K562 (cell line): ENCODE results near the gene ACBD6.

Source experiments
- KDM1A ChIP-seq, 2 experiments: fragments of 450-650 bp; IDR thresholded peaks; 2 replicates each; pipeline ENCODE4 v1.6.1; 2016; ENCODE audit warnings: mild to moderate bottlenecking in 2 of 2
- RAD21 ChIP-seq, 2 experiments: fragments of 250-450 bp in 1 of 2; fragments of 450-650 bp in 1 of 2; sonication (Bioruptor Pico) in 1 of 2; formaldehyde crosslinking in 1 of 2; IDR thresholded peaks in 1 of 2; conservative IDR thresholded peaks in 1 of 2; 2 replicates each; pipeline versions ENCODE4 v1.4.0 to v1.8.0; 2020 to 2022; ENCODE audit warnings: mild to moderate bottlenecking in 2 of 2, moderate library complexity in 1 of 2
- TF ChIP-seq, protein P1 (sequence below): sonication (generic); formaldehyde crosslinking; IDR thresholded peaks from 2 replicates; pipeline ENCODE4 v1.4.0; 2020; ENCODE audit warnings: mild to moderate bottlenecking, missing genetic modification reagents

DNA sequence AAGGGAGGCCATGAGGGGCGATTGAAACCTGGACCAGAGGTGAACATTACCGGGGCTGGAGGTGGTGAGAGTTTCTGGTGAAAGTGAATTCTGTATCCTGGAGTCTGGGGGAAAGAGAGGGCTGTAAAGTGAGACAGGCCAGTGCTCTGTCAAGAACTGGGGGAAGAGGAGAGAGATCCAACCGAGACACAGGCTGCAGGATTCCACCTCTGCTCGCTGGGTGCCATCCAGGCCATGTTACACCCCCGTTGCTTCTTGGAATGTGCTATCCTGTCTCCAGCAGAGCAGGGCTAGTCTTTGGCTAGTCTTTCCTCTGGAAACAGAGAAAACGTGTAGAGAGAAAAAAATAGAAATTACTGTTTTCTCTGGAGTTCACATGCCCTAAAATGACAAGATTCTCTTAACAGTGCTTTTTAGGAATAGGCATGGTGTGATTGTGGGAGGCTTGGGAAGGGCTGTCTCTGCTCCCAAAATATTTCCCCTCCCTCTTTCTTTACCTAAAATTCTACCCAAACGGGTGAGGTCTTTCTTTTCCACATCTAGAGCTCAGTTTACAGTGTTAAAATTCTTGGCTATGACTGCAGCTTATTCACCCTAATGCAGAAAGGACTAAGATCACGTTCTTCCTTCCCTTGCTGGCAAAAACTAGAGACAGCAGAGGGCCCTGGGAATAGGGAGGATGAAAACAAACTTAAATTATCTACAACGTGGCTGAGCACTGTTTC is 39.9 kb upstream of the ACBD6 start:
- TF ChIP-seq, protein P1, sequence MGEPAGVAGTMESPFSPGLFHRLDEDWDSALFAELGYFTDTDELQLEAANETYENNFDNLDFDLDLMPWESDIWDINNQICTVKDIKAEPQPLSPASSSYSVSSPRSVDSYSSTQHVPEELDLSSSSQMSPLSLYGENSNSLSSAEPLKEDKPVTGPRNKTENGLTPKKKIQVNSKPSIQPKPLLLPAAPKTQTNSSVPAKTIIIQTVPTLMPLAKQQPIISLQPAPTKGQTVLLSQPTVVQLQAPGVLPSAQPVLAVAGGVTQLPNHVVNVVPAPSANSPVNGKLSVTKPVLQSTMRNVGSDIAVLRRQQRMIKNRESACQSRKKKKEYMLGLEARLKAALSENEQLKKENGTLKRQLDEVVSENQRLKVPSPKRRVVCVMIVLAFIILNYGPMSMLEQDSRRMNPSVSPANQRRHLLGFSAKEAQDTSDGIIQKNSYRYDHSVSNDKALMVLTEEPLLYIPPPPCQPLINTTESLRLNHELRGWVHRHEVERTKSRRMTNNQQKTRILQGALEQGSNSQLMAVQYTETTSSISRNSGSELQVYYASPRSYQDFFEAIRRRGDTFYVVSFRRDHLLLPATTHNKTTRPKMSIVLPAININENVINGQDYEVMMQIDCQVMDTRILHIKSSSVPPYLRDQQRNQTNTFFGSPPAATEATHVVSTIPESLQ (CRISPR knock-in tag): no peak
- TF ChIP-seq RAD21 (CRISPR knock-in tag; conservative IDR thresholded peaks at IDR 0.05 in 1 of 2, IDR thresholded peaks at IDR 0.05 in 1 of 2) (no peak), KDM1A (IDR thresholded peaks at IDR 0.05) (no peak)
